ENCODE data around the gene OR7D4. TPM values are rescaled to one million over a fixed set of nuclear protein-coding genes. Genes with fewer than 3 reads are reported as not detected.
"Not testable (repeated sequence)": the region's sequence is repeated elsewhere in the genome, so short reads cannot be mapped to it uniquely, and the experiment has no call there.

OR7D4 gene
- total RNA-seq, result not detected

GRCh38 chr19:9219489-9219888 is at the start of gene OR7D4:
Gene OR7D4, minus strand, starts transcription at chr19:9219589. Its CDS starts 4,752 bp downstream, at chr19:9214837.
- ChIA-PET POLR2A (no interaction called here), CTCF (no interaction called here)
- Mint-ChIP-seq H3K4me1 (no peaks in the 10 kb centered on the region), H3K9me3 (peaks cover 12% of the 10 kb centered on the region), H3K27ac (no peak within 1 kb of the TSS), H3K4me3 (no peak within 1 kb of the TSS), H3K27me3 (no peaks in the 10 kb centered on the region), H3K36me3 (ENCODE audit: low read depth) (no peaks in the 10 kb centered on the region)
- DNase-seq, result no peak

DNA sequence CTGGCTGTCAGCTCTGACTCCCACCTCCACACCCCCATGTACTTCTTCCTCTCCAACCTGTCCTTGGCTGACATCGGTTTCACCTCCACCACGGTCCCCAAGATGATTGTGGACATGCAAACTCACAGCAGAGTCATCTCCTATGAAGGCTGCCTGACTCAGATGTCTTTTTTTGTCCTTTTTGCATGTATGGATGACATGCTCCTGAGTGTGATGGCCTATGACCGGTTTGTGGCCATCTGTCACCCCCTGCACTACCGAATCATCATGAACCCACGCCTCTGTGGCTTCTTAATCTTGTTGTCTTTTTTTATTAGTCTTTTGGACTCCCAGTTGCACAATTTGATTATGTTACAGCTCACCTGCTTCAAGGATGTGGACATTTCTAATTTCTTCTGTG is 31.8 kb upstream of the OR7D4 start:
- Mint-ChIP-seq H3K36me3 (ENCODE audit: low read depth) (no peaks in the 10 kb centered on the region), H3K4me1 (no peaks in the 10 kb centered on the region), H3K27ac (no peak overlapping the region), H3K9me3 (peaks cover 12% of the 10 kb centered on the region), H3K4me3 (no peak overlapping the region), H3K27me3 (peaks cover 1% of the 10 kb centered on the region)
- POLR2A ChIA-PET, result no interaction called here
- no peak for DNase-seq
- CTCF ChIA-PET, result no interaction called here

DNA sequence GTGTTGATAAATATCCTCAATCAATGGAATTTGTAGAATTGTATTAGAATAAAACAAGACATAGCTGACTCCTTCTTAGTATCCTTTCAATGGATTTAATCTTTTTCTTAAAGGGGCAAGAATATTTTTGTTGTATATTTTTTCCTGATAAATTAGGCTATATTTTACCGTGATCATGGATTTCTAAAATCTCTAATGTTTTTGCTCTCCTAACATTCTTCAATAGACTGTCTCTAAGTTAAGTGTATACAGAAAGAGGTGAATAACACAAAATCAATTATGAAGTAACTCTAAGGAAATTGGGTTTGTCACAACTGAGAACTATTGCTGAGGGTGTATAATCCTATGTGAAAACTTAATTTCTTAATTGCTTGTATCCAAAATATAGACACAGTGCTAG is 31.2 kb upstream of the OR7D4 start, which contains the start of gene OR7E24:
OR7E24 (plus strand) TSS at position 301 of the 400 bp plus-strand sequence. CDS start 114 bp downstream, outside the sequence.
- H3K27ac Mint-ChIP-seq, result no peak within 1 kb of the TSS
- H3K9me3 Mint-ChIP-seq, result peaks cover 10% of the 10 kb centered on the region
- ChIA-PET CTCF (no interaction called here), POLR2A (no interaction called here)
- no peaks in the 10 kb centered on the region for H3K4me1 Mint-ChIP-seq
- no peak for DNase-seq
- no peak within 1 kb of the TSS for H3K4me3 Mint-ChIP-seq
- H3K36me3 Mint-ChIP-seq (ENCODE audit: low read depth), result no peaks in the 10 kb centered on the region
- peaks cover 1% of the 10 kb centered on the region for H3K27me3 Mint-ChIP-seq

GRCh38 chr19:9205501-9206113 is 13.8 kb downstream of the OR7D4 start:
- Mint-ChIP-seq H3K4me1 (no peaks in the 10 kb centered on the region), H3K9me3 (no peaks in the 10 kb centered on the region), H3K27ac (no peak overlapping the region), H3K4me3 (no peak overlapping the region), H3K27me3 (no peaks in the 10 kb centered on the region), H3K36me3 (ENCODE audit: low read depth) (no peaks in the 10 kb centered on the region)
- ChIA-PET CTCF (interaction anchor here (0.5 to 2.2 kb wide), 10 partner anchors 11 to 716 kb away, joined by 3 to 9 read pairs (median 3); partner anchors contain the start of genes UBL5, ZNF121 and ZNF266), POLR2A (no interaction called here)
- DNase-seq, result peak; percentile 72

DNA sequence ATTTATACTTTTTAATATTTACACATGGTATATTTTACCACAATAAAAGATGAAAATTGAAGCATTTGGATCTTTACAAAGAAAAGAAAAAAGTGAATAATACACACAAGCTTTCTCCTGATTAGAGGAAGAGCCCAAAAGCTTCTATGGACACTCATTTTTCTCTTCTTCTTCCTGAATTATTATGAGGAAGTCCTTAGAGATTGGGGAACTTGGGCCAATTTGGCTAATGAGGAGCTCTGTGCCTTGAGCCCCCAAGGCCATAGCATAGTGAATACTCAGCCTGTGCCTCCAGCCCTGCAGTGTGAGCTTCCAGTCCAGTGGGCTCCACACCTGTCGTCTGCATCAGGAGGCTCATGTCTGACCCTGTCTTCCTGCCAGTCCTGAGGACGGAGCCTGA is 21.3 kb downstream of the OR7D4 start:
- H3K9me3 Mint-ChIP-seq; H3K4me3 Mint-ChIP-seq; H3K27ac Mint-ChIP-seq; CTCF ChIA-PET; H3K4me1 Mint-ChIP-seq; POLR2A ChIA-PET; DNase-seq; H3K27me3 Mint-ChIP-seq; H3K36me3 Mint-ChIP-seq (ENCODE audit: low read depth): not testable (repeated sequence)

- Mint-ChIP-seq H3K27ac (no peak overlapping the region), H3K4me1 (no peaks in the 10 kb centered on the region), H3K36me3 (ENCODE audit: low read depth) (no peaks in the 10 kb centered on the region), H3K27me3 (no peaks in the 10 kb centered on the region), H3K9me3 (peaks cover 21% of the 10 kb centered on the region), H3K4me3 (no peak overlapping the region)
- DNase-seq, result no peak
- CTCF ChIA-PET, result no interaction called here
- POLR2A ChIA-PET, result no interaction called here
Measured at GRCh38 chr19:9189535-9189934, 29.9 kb downstream of the OR7D4 start.

GRCh38 chr19:9187191-9187590 is 32.2 kb downstream of the OR7D4 start:
- ChIA-PET POLR2A (no interaction called here), CTCF (interaction anchor here (1.6 kb wide), 1 partner anchor 17 kb away, joined by 4 read pairs; no protein-coding TSS in a partner anchor)
- H3K27ac Mint-ChIP-seq, result no peak overlapping the region
- DNase-seq, result no peak
- H3K9me3 Mint-ChIP-seq, result peaks cover 21% of the 10 kb centered on the region
- H3K4me3 Mint-ChIP-seq, result no peak overlapping the region
- H3K36me3 Mint-ChIP-seq (ENCODE audit: low read depth), result no peaks in the 10 kb centered on the region
- H3K4me1 Mint-ChIP-seq, result no peaks in the 10 kb centered on the region
- no peaks in the 10 kb centered on the region for H3K27me3 Mint-ChIP-seq

DNA sequence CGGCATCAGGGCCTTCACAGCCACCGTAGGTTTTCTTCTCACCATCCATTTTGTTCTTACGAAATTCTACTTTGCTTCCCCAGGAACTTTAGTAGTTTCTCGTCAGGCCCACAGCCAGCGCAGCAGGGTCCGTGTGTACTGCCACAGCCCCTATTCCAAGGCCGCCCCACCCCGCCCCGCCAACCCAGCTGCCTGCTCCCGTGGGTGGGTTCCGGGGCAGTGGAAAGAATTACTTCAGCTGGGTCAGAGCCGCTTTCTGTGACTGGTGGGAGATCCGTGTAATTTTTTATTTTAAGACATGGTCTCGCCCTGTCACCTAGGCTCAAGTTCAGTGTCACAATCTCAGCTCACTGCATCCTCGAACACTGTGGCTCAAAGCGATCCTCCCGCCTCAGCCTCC is 36.4 kb downstream of the OR7D4 start:
- DNase-seq, result no peak
- Mint-ChIP-seq H3K4me1 (no peaks in the 10 kb centered on the region), H3K27me3 (no peaks in the 10 kb centered on the region), H3K36me3 (ENCODE audit: low read depth) (no peaks in the 10 kb centered on the region), H3K9me3 (peaks cover 11% of the 10 kb centered on the region), H3K4me3 (no peak overlapping the region), H3K27ac (no peak overlapping the region)
- ChIA-PET CTCF (no interaction called here), POLR2A (no interaction called here)

GRCh38 chr19:9178901-9179300 is 40.5 kb downstream of the OR7D4 start, which contains the start of gene OR7D2:
Gene OR7D2, plus strand, starts transcription at chr19:9178979. Its CDS starts 6,803 bp downstream, at chr19:9185782.
- CTCF ChIA-PET, result no interaction called here
- no peaks in the 10 kb centered on the region for H3K4me1 Mint-ChIP-seq

DNA sequence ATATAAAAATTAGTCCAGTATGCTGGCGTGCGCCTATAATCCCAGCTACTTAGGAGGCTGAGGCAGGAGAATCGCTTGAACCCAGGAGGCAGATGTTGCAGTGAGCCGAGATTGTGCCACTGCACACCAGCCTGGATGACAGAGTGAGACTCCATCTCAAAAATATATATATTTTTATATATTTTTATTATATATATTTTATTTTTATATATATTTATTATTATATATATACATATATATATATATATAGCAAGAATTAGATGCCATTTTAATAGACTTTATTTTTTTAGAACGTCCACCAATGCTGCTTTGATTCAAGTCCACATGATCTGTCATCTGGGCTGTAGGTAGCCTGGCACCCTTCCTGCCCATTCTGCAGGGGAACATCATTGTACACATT is 44.1 kb downstream of the OR7D4 start:
- ChIA-PET CTCF (no interaction called here), POLR2A (no interaction called here)
- Mint-ChIP-seq H3K4me1 (no peaks in the 10 kb centered on the region), H3K36me3 (ENCODE audit: low read depth) (no peaks in the 10 kb centered on the region), H3K27ac (no peak overlapping the region), H3K9me3 (peaks cover 5% of the 10 kb centered on the region), H3K27me3 (no peaks in the 10 kb centered on the region), H3K4me3 (no peak overlapping the region)
- no peak for DNase-seq

More at GRCh38 chr19:9178901-9179300, 40.5 kb downstream of the OR7D4 start, which contains the start of gene OR7D2:
- POLR2A ChIA-PET, result no interaction called here
- DNase-seq, result no peak
- Mint-ChIP-seq H3K36me3 (ENCODE audit: low read depth) (no peaks in the 10 kb centered on the region), H3K4me3 (no peak within 1 kb of the TSS), H3K27me3 (no peaks in the 10 kb centered on the region), H3K27ac (no peak within 1 kb of the TSS), H3K9me3 (no peaks in the 10 kb centered on the region)

DNA sequence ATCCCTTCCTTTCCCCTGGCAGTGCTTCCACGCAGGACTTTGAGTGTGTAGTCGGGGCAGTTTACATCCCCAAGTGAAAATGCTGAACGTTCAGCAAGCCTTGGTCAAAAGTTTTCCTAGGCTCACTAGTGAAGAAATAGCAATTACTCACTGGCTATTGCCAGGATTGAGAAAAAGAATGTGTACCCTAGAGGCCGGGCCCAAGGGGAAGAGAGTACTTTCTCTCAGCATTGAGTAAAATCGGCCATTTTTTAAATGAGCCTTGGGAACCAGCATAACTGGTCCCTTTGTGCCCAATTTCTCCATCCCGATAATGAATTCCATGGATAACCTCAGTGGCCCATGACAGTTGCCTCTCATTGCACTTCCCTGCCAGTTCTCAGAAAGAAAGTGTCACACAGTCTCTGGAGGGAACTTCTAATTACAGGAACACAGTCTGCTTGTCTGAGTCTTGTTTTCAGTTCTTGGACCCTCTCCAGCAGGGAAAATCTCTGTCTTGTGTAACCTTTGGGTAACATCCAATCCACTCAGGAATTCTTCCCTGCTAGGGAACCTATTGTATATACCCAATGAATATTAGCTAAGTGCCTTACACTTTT is 47.9 kb downstream of the OR7D4 start:
- ChIA-PET POLR2A (no interaction called here), CTCF (no interaction called here)
- Mint-ChIP-seq H3K9me3 (peaks cover 12% of the 10 kb centered on the region), H3K4me1 (no peaks in the 10 kb centered on the region), H3K27ac (no peak overlapping the region), H3K36me3 (ENCODE audit: low read depth) (peaks cover 15% of the 10 kb centered on the region), H3K27me3 (no peaks in the 10 kb centered on the region), H3K4me3 (no peak overlapping the region)
- DNase-seq, result no peak

DNA sequence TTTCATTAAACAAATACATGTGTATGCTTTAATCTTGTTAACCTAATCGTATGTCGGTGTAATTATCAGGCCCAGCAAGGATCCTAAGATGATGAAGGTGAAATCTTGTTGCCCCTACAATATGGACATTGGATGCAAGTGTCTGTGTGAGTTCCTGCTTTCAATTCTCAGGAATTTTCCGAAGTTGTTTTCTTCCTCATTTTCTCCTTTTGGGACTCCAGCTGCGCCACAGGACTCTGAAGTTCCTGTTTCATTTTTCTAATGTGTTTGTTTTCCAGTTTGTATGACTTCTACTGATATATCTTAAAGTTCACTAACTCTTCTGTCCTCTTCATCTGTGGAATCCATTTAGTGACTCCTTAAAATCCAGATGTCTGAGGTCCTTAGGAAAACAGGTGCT is 52.5 kb downstream of the OR7D4 start:
- Mint-ChIP-seq H3K4me1 (no peaks in the 10 kb centered on the region), H3K27me3 (no peaks in the 10 kb centered on the region), H3K4me3 (no peak overlapping the region), H3K27ac (no peak overlapping the region), H3K9me3 (peaks cover 20% of the 10 kb centered on the region), H3K36me3 (ENCODE audit: low read depth) (peaks cover 56% of the 10 kb centered on the region)
- POLR2A ChIA-PET, result no interaction called here
- CTCF ChIA-PET, result no interaction called here
- no peak for DNase-seq

DNA sequence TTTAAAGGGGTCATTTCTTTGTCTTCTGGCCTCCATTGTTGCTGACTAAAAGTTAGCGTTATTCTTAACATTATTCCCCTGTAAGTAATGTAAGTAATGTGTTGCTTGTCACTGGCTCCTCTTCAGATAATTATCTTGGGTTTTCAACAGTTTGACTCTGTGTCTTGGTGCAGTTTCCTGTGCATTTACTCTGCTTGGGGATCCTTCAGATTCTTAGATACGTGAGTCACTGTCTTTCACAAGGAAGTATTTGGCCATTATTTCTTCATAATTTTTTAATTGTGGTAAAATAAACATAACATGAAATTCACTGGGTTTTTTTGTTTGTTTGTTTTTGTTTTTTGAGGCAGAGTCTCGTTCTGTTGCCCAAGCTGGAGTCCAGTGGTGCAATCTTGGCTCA is 54.1 kb downstream of the OR7D4 start:
- POLR2A ChIA-PET, result no interaction called here
- Mint-ChIP-seq H3K9me3 (peaks cover 32% of the 10 kb centered on the region), H3K27me3 (no peaks in the 10 kb centered on the region), H3K4me3 (no peak overlapping the region), H3K27ac (no peak overlapping the region), H3K4me1 (no peaks in the 10 kb centered on the region), H3K36me3 (ENCODE audit: low read depth) (peaks cover 72% of the 10 kb centered on the region)
- CTCF ChIA-PET, result no interaction called here
- no peak for DNase-seq

DNA sequence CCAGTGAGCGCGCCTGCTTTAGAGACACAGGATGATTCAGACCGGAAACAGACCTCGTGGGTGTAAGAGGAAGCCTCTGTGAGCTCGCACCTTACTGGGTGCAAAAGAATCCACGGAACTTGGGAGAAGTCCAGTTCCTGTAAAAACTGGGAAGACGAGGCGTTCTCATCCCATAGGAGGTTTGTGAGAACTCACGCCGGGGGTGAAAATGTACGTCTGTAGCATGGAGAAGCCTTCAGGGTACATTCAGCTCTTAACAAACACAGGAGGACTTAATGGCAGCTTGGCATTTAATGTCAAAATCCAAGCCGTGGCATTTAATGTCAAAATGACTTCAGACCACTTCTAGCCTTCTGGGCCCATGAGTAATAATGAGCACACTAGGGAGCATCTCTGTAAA is 58.0 kb downstream of the OR7D4 start:
- Mint-ChIP-seq H3K27ac (no peak overlapping the region), H3K4me1 (no peaks in the 10 kb centered on the region), H3K36me3 (ENCODE audit: low read depth) (peaks cover 94% of the 10 kb centered on the region), H3K4me3 (no peak overlapping the region), H3K27me3 (no peaks in the 10 kb centered on the region), H3K9me3 (peaks cover 33% of the 10 kb centered on the region)
- ChIA-PET CTCF (no interaction called here), POLR2A (no interaction called here)
- DNase-seq, result no peak

Data from activated CD4-positive, alpha-beta memory T cell treated with anti-CD3 and anti-CD28 coated beads, Interleukin-2, amount 10 ng/mL, durations not matched to agents 7 days and 5 days (primary cell).